Progenitor cell of endocrine pancreas (in vitro differentiated cells): ENCODE data around the gene UGT2A1. TPM values are rescaled to one million over a fixed set of nuclear protein-coding genes. Genes with fewer than 3 reads are reported as not detected.

Experiments used
- DNase-seq: peaks from one replicate; pipeline ENCODE4 v3.0.0; 2021; ENCODE audit warnings: low spot score; ENCODE audit not compliant: unreplicated experiment
- H3K27ac Mint-ChIP-seq: 2 replicates; pipeline ENCODE4 v1.8.0; 2021; ENCODE audit warnings: mild to moderate bottlenecking, moderate library complexity, mixed read lengths
- H3K27me3 Mint-ChIP-seq: 2 replicates; pipeline ENCODE4 v1.8.0; 2021; ENCODE audit warnings: mixed read lengths
- H3K36me3 Mint-ChIP-seq: 2 replicates; pipeline ENCODE4 v1.8.0; 2022; ENCODE audit warnings: mixed read lengths; ENCODE audit not compliant: insufficient read depth
- H3K4me1 Mint-ChIP-seq: 2 replicates; pipeline ENCODE4 v1.8.0; 2021; ENCODE audit warnings: low read depth, mixed read lengths
- H3K4me3 Mint-ChIP-seq: 2 replicates; pipeline ENCODE4 v1.8.0; 2021; ENCODE audit warnings: low read depth, mild to moderate bottlenecking, moderate library complexity, mixed read lengths
- H3K9me3 Mint-ChIP-seq: 2 replicates; pipeline ENCODE4 v1.8.0; 2021; ENCODE audit warnings: low read depth, mixed read lengths
- CTCF ChIP-seq: fragments of 200-600 bp; sonication (generic); IDR thresholded peaks from one replicate; pipeline ENCODE4 v1.5.0; 2021; ENCODE audit warnings: antibody characterized with exemption, mild to moderate bottlenecking; ENCODE audit not compliant: unreplicated experiment
- total RNA-seq: library from RNA; stranded (reverse); gene quantifications from 2 replicates; pipeline ENCODE4 v1.2.1, GENCODE V29; 2021

Gene UGT2A1
- total RNA-seq, 1 donor from 2014 or later, result not detected

GRCh38 chr4:69577245-69577644, 75.8 kb downstream of the UGT2A1 start:
- DNase-seq, result no peak
- no peaks in the 10 kb centered on the region for H3K36me3 Mint-ChIP-seq
- no peak overlapping the region for H3K4me3 Mint-ChIP-seq
- H3K27me3 Mint-ChIP-seq, result no peaks in the 10 kb centered on the region
- peaks cover 10% of the 10 kb centered on the region for H3K9me3 Mint-ChIP-seq
- H3K27ac Mint-ChIP-seq, result no peak overlapping the region
- H3K4me1 Mint-ChIP-seq, result no peaks in the 10 kb centered on the region
- TF ChIP-seq CTCF, result no peak

GRCh38 chr4:69576251-69576877, 76.7 kb downstream of the UGT2A1 start:
- Mint-ChIP-seq H3K4me1 (no peaks in the 10 kb centered on the region), H3K4me3 (no peak overlapping the region), H3K27me3 (no peaks in the 10 kb centered on the region), H3K27ac (no peak overlapping the region), H3K36me3 (no peaks in the 10 kb centered on the region), H3K9me3 (peaks cover 10% of the 10 kb centered on the region)
- no peak for TF ChIP-seq CTCF
- DNase-seq, result no peak

- Mint-ChIP-seq H3K4me1 (no peaks in the 10 kb centered on the region), H3K4me3 (no peak overlapping the region), H3K36me3 (no peaks in the 10 kb centered on the region), H3K9me3 (no peaks in the 10 kb centered on the region), H3K27ac (no peak overlapping the region), H3K27me3 (no peaks in the 10 kb centered on the region)
- TF ChIP-seq CTCF, result no peak
- DNase-seq, result no peak
These were observed 84.3 kb downstream of the UGT2A1 start for GRCh38 chr4:69568787-69569186.

DNA sequence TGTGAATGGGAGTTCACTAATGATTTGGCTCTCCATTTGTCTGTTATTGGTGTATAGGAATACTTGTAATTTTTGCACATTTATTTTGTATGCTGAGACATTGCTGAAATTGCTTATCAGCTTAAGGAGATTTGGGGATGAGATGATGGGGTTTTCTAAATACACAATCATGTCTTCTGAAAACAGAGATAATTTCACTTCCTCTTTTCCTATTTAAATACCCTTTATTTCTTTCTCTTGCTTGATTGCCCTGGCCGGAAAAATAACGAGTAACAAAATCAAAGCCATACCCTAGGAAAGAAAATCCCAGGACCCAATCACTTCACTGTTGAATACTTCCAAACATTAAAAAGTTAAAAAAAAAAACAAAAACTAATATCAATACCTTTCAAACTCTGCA, 89.6 kb downstream of the UGT2A1 start:
- peak overlapping the region; percentile 19 for H3K27ac Mint-ChIP-seq
- peaks cover 7% of the 10 kb centered on the region for H3K4me1 Mint-ChIP-seq
- no peaks in the 10 kb centered on the region for H3K36me3 Mint-ChIP-seq
- no peaks in the 10 kb centered on the region for H3K9me3 Mint-ChIP-seq
- H3K27me3 Mint-ChIP-seq, result no peaks in the 10 kb centered on the region
- H3K4me3 Mint-ChIP-seq, result no peak overlapping the region
- TF ChIP-seq CTCF, result no peak
- no peak for DNase-seq

DNA sequence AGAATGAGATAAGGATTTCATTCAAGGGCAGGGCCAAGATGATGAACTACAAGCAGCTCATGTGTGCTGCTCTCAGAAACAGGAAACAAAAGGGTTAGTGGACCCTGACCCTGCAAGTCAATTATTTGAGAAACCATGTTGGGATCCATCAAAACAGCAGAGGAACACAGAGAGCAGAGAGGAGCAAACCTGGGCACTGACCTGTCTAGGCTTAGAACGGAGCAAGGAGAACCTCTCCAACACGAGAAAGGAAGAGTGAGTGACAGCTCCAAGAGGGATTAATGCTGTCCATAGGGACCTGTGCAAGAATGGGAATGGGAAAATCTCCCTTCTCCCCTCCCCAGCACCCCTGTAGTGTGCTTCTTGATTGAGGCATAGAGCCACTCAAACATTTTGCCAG, 103.4 kb downstream of the UGT2A1 start:
- Mint-ChIP-seq H3K4me1 (peaks cover 16% of the 10 kb centered on the region), H3K27ac (no peak overlapping the region), H3K27me3 (no peaks in the 10 kb centered on the region), H3K9me3 (peaks cover 11% of the 10 kb centered on the region), H3K4me3 (no peak overlapping the region), H3K36me3 (no peaks in the 10 kb centered on the region)
- no peak for TF ChIP-seq CTCF
- no peak for DNase-seq
